Measurements from ENCODE around the gene FUNDC1.

FUNDC1 gene

DNA sequence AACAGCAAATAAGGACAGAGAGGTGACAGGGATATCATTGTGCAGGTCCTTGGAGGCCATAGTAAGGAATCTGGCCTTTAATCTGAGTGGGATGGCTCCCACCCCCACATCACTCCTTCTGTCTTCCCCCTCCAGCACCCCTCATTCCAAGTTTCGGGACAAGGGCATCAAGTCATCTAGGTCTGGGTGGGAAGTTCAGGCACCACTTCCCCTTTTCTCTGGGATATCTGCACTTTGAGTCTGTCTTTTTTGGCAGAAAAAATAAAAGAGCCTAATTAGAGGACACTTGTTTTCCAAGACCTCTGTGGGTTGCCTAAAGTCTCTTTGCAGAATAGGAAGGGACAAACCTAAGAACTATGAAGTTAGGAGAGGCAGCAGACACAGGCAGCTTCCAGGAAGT, 60.1 kb downstream of the FUNDC1 start:
- DNase-seq (ENCODE audit: low read depth in 2 of 2, low spot score in 1 of 2), result no peak

DNA sequence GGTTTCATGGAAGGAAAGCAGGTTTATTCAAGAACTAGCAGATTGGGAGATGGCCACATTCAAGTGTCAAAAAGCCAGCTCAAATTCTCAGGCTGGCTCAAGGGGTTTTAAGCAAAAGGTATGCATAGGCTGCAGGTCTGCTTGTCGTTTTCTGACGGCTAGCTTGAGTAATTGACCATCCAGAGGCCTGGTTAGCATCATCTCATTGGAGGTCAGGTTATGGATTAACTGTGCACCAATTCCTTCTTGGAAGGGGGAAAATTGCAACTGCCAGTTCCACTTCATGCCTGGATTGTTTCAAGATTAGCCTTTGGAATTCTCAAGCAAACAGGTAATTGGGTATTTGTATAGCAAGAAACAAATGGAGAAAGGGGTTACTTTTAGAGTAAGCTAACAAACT, 62.1 kb downstream of the FUNDC1 start:
- DNase-seq (ENCODE audit: low read depth in 2 of 2, low spot score in 1 of 2), result no peak

DNA sequence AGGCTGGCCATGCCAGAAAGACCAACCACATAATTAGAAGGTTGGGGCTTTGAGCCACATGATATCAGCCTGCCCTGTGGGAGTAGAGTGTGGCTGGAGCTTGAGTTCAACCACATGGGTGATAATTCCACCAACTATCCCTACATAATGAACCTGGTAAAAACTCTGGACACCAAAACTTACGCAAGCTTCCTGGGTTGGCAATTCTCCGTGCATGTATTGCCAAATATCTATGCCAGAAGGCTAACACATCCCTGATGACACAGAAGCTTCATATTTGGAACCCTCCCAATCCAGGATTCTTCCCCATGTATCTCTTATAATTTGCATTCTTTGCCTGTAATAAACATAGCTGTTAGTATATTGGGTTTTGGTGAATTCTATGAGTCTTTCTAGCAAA, 68.2 kb downstream of the FUNDC1 start:
- no peak for DNase-seq (ENCODE audit: low read depth in 2 of 2, low spot score in 1 of 2)

All from stimulated activated CD8-positive, alpha-beta memory T cell treated with anti-CD3 and anti-CD28 coated beads, Interleukin-4, amount 100 ng/mL, for 4 hours (primary cell).